Measurements from ENCODE around the gene PREX1.

PREX1 gene

GRCh38 chr20:48826069-48826468, 1.7 kb downstream of the PREX1 start:
- no peak for DNase-seq (ENCODE audit: low spot score)

GRCh38 chr20:48825566-48825920, 2.3 kb downstream of the PREX1 start:
- no peak for DNase-seq (ENCODE audit: low spot score)

- DNase-seq (ENCODE audit: low spot score) = no peak
These were observed 2.8 kb downstream of the PREX1 start for GRCh38 chr20:48824830-48825565.

- peak; percentile 60 for DNase-seq (ENCODE audit: low spot score)
These were observed 3.8 kb downstream of the PREX1 start for GRCh38 chr20:48823960-48824498.

- no peak for DNase-seq (ENCODE audit: low spot score)
These were observed 4.3 kb downstream of the PREX1 start for GRCh38 chr20:48823476-48823875.

GRCh38 chr20:48822879-48823385, 4.9 kb downstream of the PREX1 start:
- DNase-seq (ENCODE audit: low spot score) = peak; percentile 60

GRCh38 chr20:48822178-48822577, 5.6 kb downstream of the PREX1 start:
- no peak for DNase-seq (ENCODE audit: low spot score)

GRCh38 chr20:48821261-48821920, 6.4 kb downstream of the PREX1 start:
- DNase-seq (ENCODE audit: low spot score) = no peak

GRCh38 chr20:48820649-48820973, 7.2 kb downstream of the PREX1 start:
- DNase-seq (ENCODE audit: low spot score) = no peak

GRCh38 chr20:48819821-48820648, 7.8 kb downstream of the PREX1 start:
- no peak for DNase-seq (ENCODE audit: low spot score)

- DNase-seq (ENCODE audit: low spot score) = no peak
These were observed 8.7 kb downstream of the PREX1 start for GRCh38 chr20:48819089-48819488.

GRCh38 chr20:48818481-48818987, 9.3 kb downstream of the PREX1 start:
- DNase-seq (ENCODE audit: low spot score) = no peak

GRCh38 chr20:48818031-48818370, 9.8 kb downstream of the PREX1 start:
- no peak for DNase-seq (ENCODE audit: low spot score)

GRCh38 chr20:48817367-48818030, 10.3 kb downstream of the PREX1 start:
- DNase-seq (ENCODE audit: low spot score) = no peak

- no peak for DNase-seq (ENCODE audit: low spot score)
These were observed 11.3 kb downstream of the PREX1 start for GRCh38 chr20:48816282-48817205.

- DNase-seq (ENCODE audit: low spot score) = no peak
These were observed 12.3 kb downstream of the PREX1 start for GRCh38 chr20:48815537-48815936.

- no peak for DNase-seq (ENCODE audit: low spot score)
These were observed 13.2 kb downstream of the PREX1 start for GRCh38 chr20:48814633-48815032.

- DNase-seq (ENCODE audit: low spot score) = no peak
These were observed 13.8 kb downstream of the PREX1 start for GRCh38 chr20:48813930-48814546.

GRCh38 chr20:48813446-48813747, 14.4 kb downstream of the PREX1 start:
- no peak for DNase-seq (ENCODE audit: low spot score)

- peak; percentile 73 for DNase-seq (ENCODE audit: low spot score)
These were observed 15.0 kb downstream of the PREX1 start for GRCh38 chr20:48812600-48813445.
